NCI-H82 treated with DMSO at 0.1 percent for 48 hours (cell line): ENCODE results near the gene COA7.

ENCODE experiments used
- DNase-seq: peaks from one replicate; lab custom pipeline; 2025; ENCODE audit not compliant: unreplicated experiment; lab: John Stamatoyannopoulos, UW

The COA7 gene

GRCh38 chr1:52636721-52637695, 61.1 kb downstream of the COA7 start:
- no peak for DNase-seq

- DNase-seq: no peak
Measured at GRCh38 chr1:52635321-52636089, 62.6 kb downstream of the COA7 start.
